ENCODE results near the gene PDAP1. TPM values are rescaled to one million over a fixed set of nuclear protein-coding genes. Genes with fewer than 3 reads are reported as not detected.

PDAP1 gene
- total and polyA plus RNA-seq, 2 of the 8 experiments (the other 6 are each of a cell fraction or from before 2014, with no cell fraction given), result 26.6 to 169 TPM

DNA sequence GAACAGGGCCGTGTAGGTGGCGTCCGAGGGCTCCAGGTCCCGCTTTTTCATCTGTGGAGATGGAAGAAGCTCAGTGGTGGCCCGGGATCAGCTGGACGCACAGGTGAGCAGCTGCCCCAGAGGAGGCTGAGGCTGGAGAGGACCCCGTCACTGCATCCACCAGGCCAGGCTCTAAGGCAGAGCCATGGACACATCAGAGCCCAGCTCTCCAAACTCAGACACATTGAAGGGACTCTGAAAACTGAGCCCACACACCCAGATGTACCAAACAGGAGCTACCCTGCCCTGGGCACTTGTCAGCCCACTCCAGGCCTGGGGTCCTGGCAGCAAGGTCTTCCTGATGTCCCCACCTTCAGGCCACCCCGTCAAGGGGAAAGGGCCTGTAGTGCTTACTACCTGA, 21.4 kb upstream of the PDAP1 start:
- H3K23me2 ChIP-seq (ENCODE audit: low read depth, low read length), result no peaks in the 10 kb centered on the region
- TF ChIP-seq BACH1 (IDR thresholded peaks at IDR 0.05; ENCODE audit: low read length), result no peak
- H3K27ac ChIP-seq (ENCODE audit: low read depth, low read length), result no peak overlapping the region
- H4K8ac ChIP-seq (ENCODE audit: extremely low read depth, insufficient read depth, low read length), result 0 out of 2 replicates have a peak overlapping the region, but pooled peaks have one; percentile 46
- no peak for FAIRE-seq
- ChIA-PET POLR2A (ENCODE audit: partially characterized antibody) (interaction anchor here (0.6 to 3.5 kb wide), 15 partner anchors 9 to 70 kb away, joined by 3 to 18 read pairs (median 4); partner anchors contain the start of genes BUD31, CPSF4, PDAP1 and PTCD1), CTCF (ENCODE audit: partially characterized antibody) (interaction anchor here (0.6 to 1.1 kb wide), 4 partner anchors 18 to 483 kb away, joined by 3 to 4 read pairs (median 3); no protein-coding TSS in a partner anchor)
- H2BK12ac ChIP-seq (ENCODE audit: low read depth, low read length), result no peak overlapping the region
- H4K91ac ChIP-seq (replicated peaks; ENCODE audit: insufficient read length, low read length), result no peak overlapping the region
- H3K9ac ChIP-seq (replicated peaks in 1 of 4; ENCODE audit: extremely low read depth in 1 of 4, low read depth in 3 of 4, low read length in 3 of 4), result no peak overlapping the region
- H2BK120ac ChIP-seq (replicated peaks; ENCODE audit: low read depth, low read length), result no peak overlapping the region
- H2BK15ac ChIP-seq (ENCODE audit: low read length), result no peak overlapping the region
- peaks cover 0 to 7% of the 10 kb centered on the region in 2 experiments for H4K20me1 ChIP-seq (replicated peaks in 1 of 2; ENCODE audit: control insufficient read depth in 1 of 2, insufficient read depth in 2 of 2, low read length in 2 of 2)
- no peak overlapping the region for H4K5ac ChIP-seq (ENCODE audit: insufficient read length, low read depth, low read length)
- H3K79me2 ChIP-seq (ENCODE audit: control insufficient read depth in 1 of 2, insufficient read depth in 2 of 2, low read length in 2 of 2), result no peaks in the 10 kb centered on the region
- no peak overlapping the region for H2BK5ac ChIP-seq (ENCODE audit: low read depth, low read length)
- no peak overlapping the region for H2AFZ ChIP-seq (ENCODE audit: low read length)
- no peak overlapping the region for H3K4me2 ChIP-seq (ENCODE audit: insufficient read depth in 1 of 2, low read depth in 2 of 2, low read length in 2 of 2)
- DNase-seq (ENCODE audit: low read depth in 1 of 2, low spot score in 2 of 2), result no peak
- no peak overlapping the region for H3K23ac ChIP-seq (ENCODE audit: insufficient read length)
- H3K9me3 ChIP-seq (ENCODE audit: insufficient read depth in 2 of 2, low read depth in 1 of 2, low read length in 1 of 2), result no peaks in the 10 kb centered on the region; a peak in 1 of 4 replicates
- no peak overlapping the region for H3K18ac ChIP-seq (ENCODE audit: extremely low read depth, low read length)
- 90% methylated on average over 8 of the region's 8 CpGs; no CpG with 5 or more reads in 1 of the 2 experiments for WGBS, 2 experiments (ENCODE audit: extremely low coverage in 1 of 2, insufficient coverage in 1 of 2, insufficient read length in 1 of 2, insufficient replicate concordance in 2 of 2, low coverage in 1 of 2, low lambda C conversion rate in 2 of 2, missing lambda C conversion rate in 1 of 2)
- no peak overlapping the region for H2BK20ac ChIP-seq (ENCODE audit: low read length)
- H3K4me1 ChIP-seq (replicated peaks in 1 of 4; ENCODE audit: control insufficient read depth in 3 of 4, insufficient read depth in 4 of 4, low read length in 3 of 4), result no peaks in the 10 kb centered on the region
- no peak overlapping the region for H3K14ac ChIP-seq (ENCODE audit: insufficient read length)
- peaks cover 19 to 67% (median 50%) of the 10 kb centered on the region in 4 experiments for H3K36me3 ChIP-seq (ENCODE audit: control insufficient read depth in 2 of 4, insufficient read depth in 4 of 4, low read length in 3 of 4)
- H3K4me3 ChIP-seq (ENCODE audit: extremely low read depth in 1 of 4, insufficient read depth in 2 of 4, low read depth in 3 of 4, low read length in 4 of 4), result no peak overlapping the region
- H3K4ac ChIP-seq (replicated peaks; ENCODE audit: insufficient read length, low read depth, low read length), result no peak overlapping the region
- H3K79me1 ChIP-seq (ENCODE audit: low read depth, low read length), result no peaks in the 10 kb centered on the region; the same call in 1 of the 2 replicates
- H2AK5ac ChIP-seq (ENCODE audit: low read depth, low read length), result no peak overlapping the region
- no peaks in the 10 kb centered on the region for H3K27me3 ChIP-seq (replicated peaks in 1 of 4; ENCODE audit: control insufficient read depth in 3 of 4, extremely low read depth in 1 of 4, insufficient read depth in 3 of 4, low read length in 3 of 4)
- no peak overlapping the region for H3K56ac ChIP-seq (replicated peaks; ENCODE audit: insufficient read length, low read depth, low read length)
